Measurements from ENCODE around the gene CHPF. TPM values are rescaled to one million over a fixed set of nuclear protein-coding genes. Genes with fewer than 3 reads are reported as not detected.

The CHPF gene
- polyA plus RNA-seq, 1 experiment: 119 TPM

DNA sequence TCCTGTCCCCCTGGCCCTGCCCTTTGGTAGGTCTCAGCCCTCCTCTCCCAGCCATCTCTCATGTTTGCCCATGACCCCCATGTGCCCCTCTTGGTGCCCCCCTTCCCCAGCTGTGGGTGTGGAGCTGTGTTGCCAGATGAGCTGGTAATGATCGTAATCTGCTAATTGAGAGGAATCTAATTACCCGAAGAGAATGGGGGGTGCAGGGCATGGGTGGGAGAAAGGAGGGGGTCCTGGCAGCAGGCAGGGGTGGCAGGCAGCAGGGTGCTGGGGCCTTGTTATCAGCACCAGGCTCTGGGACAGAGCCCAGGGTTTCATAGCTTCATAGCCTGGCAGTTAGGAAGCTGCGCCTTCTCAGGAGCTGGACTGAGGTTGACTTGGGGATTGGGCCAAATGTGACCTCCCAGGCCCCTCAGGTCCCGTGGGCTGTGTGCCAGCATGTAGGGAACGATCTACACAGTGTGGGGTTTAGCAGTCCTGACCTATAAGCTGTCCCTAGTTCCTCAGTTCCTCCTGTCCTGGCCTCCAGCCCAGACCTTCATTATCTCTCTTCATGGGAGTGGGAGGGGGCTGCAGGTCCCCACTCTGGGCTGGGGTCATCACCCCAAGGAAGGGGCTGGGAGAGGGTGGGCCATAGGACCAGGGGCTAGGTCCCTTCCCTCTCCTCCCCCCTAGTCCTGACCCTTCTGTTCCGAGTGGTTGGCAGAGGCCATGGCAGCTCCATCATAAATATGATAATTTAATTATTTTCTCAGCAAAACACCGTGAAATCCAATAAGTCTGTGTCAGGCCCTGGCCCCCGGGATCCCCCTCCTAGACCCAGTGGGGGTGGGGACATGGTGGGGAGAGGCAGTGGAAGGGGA is 35.8 kb downstream of the CHPF start:
- POLR2A ChIA-PET: interaction anchor here (0.7 kb wide), 1 partner anchor 77 kb away, joined by 6 read pairs; no protein-coding TSS in a partner anchor
- H3K27me3 ChIP-seq (ENCODE audit: control insufficient read depth, insufficient read depth, low read length): peaks cover 14% of the 10 kb centered on the region
- no peak overlapping the region for H3K4me3 ChIP-seq (ENCODE audit: low read depth, low read length)
- H3K36me3 ChIP-seq (ENCODE audit: control insufficient read depth, insufficient read depth, low read length): peaks cover 24% of the 10 kb centered on the region
- no peak for DNase-seq (ENCODE audit: low read depth)
- TF ChIP-seq, protein P1, sequence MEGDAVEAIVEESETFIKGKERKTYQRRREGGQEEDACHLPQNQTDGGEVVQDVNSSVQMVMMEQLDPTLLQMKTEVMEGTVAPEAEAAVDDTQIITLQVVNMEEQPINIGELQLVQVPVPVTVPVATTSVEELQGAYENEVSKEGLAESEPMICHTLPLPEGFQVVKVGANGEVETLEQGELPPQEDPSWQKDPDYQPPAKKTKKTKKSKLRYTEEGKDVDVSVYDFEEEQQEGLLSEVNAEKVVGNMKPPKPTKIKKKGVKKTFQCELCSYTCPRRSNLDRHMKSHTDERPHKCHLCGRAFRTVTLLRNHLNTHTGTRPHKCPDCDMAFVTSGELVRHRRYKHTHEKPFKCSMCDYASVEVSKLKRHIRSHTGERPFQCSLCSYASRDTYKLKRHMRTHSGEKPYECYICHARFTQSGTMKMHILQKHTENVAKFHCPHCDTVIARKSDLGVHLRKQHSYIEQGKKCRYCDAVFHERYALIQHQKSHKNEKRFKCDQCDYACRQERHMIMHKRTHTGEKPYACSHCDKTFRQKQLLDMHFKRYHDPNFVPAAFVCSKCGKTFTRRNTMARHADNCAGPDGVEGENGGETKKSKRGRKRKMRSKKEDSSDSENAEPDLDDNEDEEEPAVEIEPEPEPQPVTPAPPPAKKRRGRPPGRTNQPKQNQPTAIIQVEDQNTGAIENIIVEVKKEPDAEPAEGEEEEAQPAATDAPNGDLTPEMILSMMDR (IDR thresholded peaks at IDR 0.05; ENCODE audit: insufficient read depth, low read depth, low read length): no peak
- CTCF ChIA-PET: interaction anchor here (1.0 to 42.0 kb wide), 6 partner anchors 10 to 120 kb away, joined by 3 to 872 read pairs (median 8); partner anchors contain the start of genes ASIC4, CHPF, DNPEP and GMPPA

DNA sequence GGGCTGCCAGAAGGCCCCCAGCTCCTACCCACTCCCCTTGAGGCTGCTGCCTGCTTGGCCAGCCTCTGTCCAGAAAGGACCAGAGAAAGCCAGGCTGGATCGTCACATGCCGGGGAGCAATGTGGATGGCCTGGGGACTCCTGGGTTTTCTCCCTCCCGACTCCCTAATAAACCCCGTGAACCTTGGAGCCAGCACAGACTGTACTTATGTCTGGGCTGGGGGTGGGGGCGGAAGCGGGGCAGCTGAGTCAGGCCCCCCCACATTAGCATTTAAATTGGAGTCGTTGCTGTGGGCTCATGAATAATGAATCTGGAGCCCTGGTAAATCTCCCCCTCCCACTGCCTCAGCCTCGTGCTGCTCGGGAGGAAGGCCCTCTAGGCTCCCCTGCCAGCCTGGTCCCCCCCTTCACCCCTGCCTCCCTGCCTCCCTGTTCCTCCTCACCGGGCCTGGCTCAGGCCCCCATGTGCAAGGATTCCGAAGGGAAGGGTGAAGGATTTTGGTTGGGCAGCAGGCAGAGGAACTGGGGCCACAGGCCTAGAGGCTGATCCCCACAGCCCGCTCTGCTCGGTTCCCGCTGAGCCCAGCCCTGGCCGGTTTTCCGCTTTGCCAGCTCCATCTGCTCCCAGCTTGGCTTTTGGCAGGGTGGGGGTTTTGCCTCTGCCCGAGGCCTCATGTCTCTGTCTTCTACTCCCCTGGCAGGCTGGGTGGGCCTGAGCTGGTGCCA is 36.6 kb downstream of the CHPF start:
- ChIA-PET CTCF (interaction anchor here (1.0 to 42.0 kb wide), 3 partner anchors 9 to 115 kb away, joined by 3 to 872 read pairs (median 83); partner anchors contain the start of genes ASIC4, CHPF, GMPPA and TMEM198), POLR2A (no interaction called here)
- no peak for DNase-seq (ENCODE audit: low read depth)
- Histone ChIP-seq H3K4me3 (ENCODE audit: low read depth, low read length) (no peak overlapping the region), H3K36me3 (ENCODE audit: control insufficient read depth, insufficient read depth, low read length) (peaks cover 28% of the 10 kb centered on the region), H3K27me3 (ENCODE audit: control insufficient read depth, insufficient read depth, low read length) (peaks cover 7% of the 10 kb centered on the region)
- TF ChIP-seq, protein P1 (IDR thresholded peaks at IDR 0.05; ENCODE audit: insufficient read depth, low read depth, low read length): no peak

DNA sequence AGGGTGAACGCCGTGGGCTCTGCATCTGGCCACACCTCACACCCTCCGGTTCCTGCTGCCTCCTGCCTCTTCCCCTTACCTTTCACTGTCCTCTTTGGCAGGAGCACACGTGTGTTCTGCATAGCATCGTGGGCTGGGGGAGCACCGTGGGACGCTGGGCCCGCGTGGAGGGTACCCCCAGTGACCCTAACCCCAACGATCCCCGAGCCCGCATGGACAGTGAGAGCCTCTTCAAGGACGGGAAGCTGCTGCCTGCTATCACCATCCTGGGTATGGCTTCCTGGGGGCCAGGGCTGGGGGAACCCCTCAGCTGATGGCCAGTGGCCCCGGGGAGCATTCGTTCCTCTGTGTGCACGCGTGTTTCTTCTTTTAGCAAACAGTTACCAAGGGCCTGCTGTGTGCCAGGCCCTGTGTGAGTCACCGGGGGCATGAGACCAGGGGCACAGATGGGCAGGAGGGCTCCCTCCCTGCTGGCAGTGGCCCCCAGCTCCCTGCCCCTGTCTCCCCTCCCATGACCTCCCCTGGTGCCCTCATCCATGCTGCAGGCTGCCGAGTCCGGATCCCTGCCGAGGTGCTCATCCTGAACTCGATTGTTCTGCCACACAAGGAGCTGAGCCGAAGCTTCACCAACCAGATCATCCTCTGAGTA is 37.3 kb downstream of the CHPF start:
- DNase-seq (ENCODE audit: low read depth): no peak
- H3K27me3 ChIP-seq (ENCODE audit: control insufficient read depth, insufficient read depth, low read length): peaks cover 3% of the 10 kb centered on the region; the same call in 1 of the 2 replicates
- CTCF ChIA-PET: interaction anchor here (5.0 to 42.0 kb wide), 2 partner anchors 8 to 22 kb away, joined by 83 to 872 read pairs; partner anchors contain the start of genes ASIC4, CHPF, GMPPA and TMEM198
- H3K36me3 ChIP-seq (ENCODE audit: control insufficient read depth, insufficient read depth, low read length): peaks cover 28% of the 10 kb centered on the region
- TF ChIP-seq, protein P1 (IDR thresholded peaks at IDR 0.05; ENCODE audit: insufficient read depth, low read depth, low read length): no peak
- no peak overlapping the region for H3K4me3 ChIP-seq (ENCODE audit: low read depth, low read length)
- POLR2A ChIA-PET: no interaction called here

DNA sequence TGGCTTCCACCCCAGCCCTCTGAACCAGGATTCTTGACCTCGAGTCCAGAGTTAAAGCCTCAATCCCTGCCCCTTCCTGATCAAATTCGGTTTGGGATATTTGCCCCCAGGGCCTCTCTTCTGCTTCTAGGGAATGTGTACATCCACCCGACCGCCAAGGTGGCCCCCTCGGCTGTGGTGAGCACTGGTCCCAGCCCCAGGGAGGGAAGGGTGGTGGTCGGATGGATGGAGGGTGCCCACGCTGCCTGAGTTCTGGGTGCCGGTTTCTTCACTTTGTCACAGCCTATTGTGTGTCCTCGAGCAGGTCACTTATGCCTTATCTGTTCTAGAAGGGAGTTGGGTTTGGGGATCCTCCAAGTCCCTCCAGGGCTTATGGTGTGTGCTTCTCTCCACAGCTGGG is 38.0 kb downstream of the CHPF start:
- no peak for DNase-seq (ENCODE audit: low read depth)
- ChIA-PET POLR2A (no interaction called here), CTCF (interaction anchor here (5.0 to 42.0 kb wide), 2 partner anchors 8 to 23 kb away, joined by 83 to 872 read pairs; partner anchors contain the start of genes ASIC4, CHPF, GMPPA and TMEM198)
- Histone ChIP-seq H3K27me3 (ENCODE audit: control insufficient read depth, insufficient read depth, low read length) (0 out of 2 replicates have a peak, but pooled peaks cover 1% of the 10 kb centered on the region), H3K4me3 (ENCODE audit: low read depth, low read length) (no peak overlapping the region), H3K36me3 (ENCODE audit: control insufficient read depth, insufficient read depth, low read length) (peaks cover 28% of the 10 kb centered on the region)
- TF ChIP-seq, protein P1 (IDR thresholded peaks at IDR 0.05; ENCODE audit: insufficient read depth, low read depth, low read length): no peak
